ENCODE data around the gene STXBP1.

The STXBP1 gene

DNA sequence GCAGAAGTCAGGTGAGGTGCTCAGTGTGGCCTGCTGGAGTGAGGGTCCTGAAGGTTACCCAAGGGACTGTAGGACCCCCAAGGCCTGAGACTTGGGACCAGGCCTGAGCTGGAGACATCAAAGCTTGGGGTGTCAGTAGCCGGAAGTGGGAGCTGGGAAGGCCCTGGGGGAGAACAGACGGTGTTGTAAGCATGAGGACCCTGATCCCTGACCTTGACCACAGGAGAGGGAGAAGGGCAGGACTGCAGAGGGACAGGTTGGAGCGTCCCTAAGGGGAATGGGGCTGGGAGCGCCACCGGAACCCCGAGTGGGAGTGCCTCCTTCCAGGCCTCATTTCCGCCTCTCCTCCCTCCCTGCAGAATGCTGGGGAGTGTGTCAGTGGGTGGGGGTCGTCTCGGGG lies 104.3 kb downstream of the STXBP1 start:
- no peak for DNase-seq

DNA sequence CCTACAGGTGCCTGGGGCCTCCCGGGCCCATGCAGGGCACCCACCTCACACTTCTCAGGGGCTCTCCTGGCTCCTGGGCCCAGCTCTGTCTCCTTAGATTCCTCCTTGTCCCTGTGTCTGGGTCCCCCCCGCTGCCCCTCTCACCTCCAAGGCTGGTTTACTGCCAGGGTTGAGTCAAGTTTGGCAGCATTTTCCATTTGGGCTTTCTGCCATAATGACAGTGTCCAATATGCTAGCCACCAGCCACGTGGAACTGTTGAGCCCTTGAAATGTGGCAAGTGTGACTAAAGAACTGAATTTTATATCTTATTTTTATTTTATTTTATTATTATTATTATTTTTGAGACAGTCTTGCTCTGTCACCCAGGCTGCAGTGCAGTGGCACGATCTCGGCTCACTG lies 105.7 kb downstream of the STXBP1 start:
- DNase-seq = no peak

DNA sequence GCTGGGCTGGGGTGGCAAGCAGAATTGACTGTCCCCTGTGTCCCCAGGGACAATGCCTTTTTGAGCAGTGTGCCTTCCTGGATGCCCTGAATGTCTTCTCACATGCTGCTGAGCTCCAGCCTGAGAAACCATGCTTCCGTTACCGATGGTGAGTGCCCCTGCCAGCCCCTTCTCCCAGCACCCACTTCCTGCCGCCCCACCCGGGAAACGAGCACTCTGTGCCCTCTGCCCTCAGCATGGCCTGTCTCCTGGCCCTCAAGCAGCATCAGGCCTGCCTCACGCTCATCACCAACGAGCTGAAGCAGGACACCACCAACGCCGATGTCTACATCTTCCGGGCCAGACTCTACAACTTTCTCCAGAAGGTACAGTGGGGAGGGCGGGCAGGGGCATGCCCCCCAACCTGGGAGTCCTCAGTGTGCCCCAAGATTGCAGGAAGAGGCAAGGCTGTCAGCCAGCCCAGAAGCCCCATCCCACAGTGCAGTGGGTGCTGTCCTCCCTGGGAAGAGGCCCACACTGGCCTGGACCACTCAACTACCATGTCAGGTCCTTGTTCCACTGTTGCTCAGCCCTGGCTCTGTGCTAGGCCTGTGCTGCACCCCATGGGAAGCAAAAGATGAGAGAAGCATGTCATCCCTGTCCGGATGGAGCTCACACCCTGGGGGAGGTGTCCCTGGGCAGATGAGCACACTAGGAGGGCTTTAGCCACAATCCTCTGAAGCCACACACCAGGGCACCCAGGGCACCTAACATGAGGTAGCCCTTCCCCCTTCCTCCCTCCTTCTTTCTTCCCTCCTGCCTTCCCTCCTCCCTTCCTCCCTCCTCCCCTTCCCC lies 108.2 kb downstream of the STXBP1 start:
- no peak for DNase-seq

DNA sequence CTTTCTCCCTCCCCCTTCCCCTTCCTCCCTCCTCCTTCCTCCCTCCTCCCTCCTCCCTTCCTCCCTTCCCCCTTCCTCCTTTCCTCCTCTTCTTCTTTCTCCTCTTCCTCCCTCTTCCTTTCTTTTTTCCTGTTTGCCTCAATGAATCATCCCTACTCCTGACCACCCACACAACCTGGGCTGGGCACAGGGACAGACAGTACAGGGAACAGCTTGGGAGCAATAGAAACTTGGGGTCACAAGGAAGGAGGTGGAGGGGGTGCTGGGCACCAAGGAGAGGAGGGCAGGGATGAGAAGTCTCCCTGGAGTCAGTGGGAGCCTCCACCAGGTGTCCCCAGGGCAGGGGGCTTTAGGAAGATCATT lies 108.8 kb downstream of the STXBP1 start:
- DNase-seq = no peak

DNA sequence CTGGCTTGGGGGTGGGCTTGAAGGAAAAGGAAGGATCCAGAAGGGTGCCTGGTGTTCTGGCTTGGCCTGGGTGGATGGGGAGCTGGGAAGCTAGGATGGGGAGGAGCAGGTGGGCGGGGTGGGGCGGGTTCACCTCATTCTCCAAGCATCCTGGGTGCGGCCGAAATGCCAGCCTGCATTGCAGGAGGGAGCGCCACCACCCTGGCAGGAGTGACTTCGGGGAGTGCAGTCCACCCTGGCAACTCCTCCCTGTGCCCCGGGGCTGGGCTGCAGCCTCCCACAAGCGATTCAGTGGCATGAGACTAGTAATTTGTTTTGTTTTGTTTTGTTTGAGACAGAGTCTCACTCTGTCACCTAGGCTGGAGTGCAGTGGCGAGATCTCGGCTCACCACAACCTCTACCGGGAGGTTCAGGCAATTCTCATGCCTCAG lies 109.3 kb downstream of the STXBP1 start:
- DNase-seq = no peak

DNA sequence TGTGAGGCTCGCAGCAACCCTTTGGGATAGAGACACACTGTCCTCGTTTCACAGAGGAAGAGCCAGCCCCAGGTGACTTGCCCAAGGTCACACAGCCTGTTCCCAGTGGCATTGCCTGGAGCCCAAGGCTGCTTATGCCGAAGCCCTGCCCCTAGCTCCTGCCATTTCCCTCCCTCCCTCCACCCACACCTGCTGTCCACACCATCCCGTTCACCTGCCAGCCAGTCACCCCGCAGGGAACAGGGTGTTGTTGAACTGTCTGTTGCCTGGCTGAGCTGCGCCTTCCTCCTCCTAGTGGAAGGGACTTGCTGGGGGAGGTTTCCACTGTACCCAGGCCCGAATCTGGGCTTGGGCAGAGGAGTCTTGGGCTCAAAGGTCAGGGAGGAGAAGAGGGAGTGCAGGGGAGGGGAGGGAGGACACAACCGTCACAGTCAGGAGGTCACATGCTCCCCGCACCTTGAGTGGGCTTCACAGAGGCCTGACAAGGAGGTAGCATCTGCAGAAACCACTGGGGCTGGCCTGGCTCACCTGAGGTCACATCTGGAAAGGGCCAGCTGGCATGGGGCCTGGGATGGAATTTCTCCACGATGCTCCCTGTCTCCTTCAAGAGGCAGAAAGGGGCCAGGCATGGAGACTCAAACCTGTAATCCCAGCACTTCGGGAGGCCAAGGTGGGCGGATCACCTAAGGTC lies 110.1 kb downstream of the STXBP1 start:
- DNase-seq = no peak

DNA sequence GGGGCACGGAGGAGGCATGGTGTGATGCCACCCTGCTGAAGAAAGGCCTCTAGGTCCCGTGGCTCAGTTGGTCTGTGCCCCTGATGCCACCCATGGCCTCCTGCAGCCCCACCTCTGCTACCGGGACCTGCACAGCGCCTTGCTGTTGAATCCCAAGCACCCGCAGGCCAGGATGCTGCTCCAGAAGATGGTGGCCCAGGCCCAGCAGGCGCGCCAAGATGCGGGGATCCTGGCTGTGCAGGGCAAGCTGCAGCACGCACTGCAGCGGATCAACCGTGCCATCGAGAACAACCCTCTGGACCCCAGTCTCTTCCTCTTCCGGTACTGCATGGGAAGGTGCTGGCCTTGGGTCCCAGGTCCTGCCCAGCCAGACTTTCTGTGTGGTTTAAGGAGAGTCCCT lies 110.9 kb downstream of the STXBP1 start:
- DNase-seq = no peak

DNA sequence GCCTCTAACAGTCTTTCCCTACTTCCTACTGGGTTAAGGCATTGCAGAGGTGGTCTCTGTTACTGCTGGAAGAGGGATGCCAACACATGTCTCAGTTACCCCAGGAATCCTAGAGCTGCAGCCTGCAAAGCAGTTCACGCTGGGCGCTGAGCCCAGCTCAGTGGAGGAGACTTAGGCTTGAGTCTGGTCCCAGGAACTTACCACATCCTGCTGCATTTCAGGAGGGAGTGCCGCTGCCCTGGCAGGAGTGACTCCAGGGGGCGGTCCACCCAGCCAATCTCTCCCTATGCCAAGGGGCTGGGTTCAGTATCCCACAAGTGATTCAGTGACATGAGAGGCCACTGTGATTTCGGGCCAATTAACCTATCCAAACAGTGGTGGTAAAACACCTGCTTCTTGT lies 111.4 kb downstream of the STXBP1 start:
- DNase-seq = no peak

DNA sequence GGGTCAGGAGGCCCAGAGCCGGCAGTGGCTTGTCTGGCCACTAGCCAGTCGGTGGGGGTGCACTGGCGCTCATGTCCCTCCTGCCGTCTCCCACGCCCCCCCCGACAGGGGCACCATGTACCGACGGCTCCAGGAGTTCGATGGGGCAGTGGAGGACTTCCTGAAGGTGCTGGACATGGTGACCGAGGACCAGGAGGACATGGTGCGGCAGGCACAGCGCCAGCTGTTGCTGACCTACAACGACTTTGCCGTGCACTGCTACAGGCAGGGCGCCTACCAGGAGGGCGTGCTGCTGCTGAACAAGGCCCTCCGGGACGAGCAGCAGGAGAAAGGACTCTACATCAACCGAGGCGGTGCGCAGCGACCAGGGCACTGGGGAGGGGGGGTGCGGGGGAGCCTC lies 111.9 kb downstream of the STXBP1 start:
- DNase-seq = no peak

DNA sequence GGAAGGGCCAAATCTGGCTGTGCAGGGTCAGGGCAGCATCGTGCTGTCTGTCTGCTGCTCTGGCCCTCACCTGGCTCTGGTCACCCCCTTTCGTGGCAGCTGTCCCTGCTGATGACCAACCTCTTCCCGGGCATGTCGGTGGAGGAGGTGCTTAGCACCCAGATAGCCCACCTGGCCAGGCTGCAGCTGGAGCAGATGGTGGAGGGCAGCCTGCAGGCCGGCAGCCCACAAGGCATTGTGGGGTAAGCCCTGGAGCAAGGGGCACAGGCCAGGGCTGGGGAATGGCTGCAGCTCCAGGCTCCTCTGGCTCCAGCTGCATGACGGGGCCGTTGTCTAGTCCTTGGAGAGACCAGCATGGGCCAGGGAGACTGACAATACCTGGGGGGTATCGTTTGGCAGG lies 114.8 kb downstream of the STXBP1 start:
- DNase-seq = no peak

DNA sequence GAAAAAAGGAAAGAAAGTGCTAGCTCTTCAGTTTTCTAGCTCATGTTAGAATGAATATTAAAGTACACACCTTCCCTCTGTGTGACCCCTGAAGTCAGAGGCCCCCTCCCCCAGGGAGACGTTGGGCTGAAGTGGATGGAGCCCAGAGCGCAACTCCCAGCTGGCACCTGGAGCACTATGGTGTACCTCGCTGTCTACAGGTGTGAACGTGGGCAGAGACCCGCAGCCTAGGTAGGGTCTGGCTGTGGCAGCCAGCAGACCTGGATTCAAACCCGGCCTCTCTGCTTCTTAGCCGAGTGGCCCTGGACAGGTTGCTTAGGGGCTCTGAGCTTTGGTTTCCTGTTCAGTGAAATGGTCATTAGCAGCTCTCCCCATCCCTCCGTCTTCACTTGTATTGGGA lies 116.7 kb downstream of the STXBP1 start:
- DNase-seq = no peak

DNA sequence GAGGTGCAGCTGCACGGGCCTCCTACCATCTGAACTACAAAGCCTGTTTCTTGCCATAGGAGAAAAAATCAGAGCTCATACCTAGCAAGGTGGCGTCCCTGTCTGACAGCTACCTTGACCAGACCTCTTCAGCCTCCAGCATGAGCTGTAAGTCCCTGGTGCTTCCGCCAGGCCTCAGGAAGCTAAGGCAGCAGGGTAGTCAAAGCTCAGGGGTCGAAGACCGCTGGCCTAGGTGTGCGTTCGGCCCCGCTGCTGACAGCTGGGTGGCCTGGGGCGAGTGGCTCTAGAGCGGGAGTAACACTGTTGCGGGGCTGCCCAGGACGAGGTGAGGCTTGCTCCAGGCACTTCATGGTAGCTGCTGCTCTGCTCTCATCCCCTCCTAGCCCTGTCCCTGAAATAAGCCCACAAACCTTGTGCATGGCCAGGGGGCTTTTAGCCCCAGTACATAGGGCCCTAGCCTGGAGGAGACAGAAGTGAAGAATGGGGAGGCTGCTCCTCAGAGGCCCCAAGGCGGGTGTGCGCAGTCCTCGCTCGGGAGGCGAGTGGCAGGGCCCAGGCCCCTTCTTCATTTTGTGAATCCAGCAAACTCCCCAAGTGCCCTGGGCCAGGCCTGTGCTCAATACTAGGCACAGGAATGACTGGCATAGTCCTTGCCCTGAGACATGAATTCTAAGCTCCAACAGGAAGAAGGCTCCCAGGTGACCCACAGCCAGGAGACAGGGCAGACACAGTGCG lies 117.6 kb downstream of the STXBP1 start:
- DNase-seq = no peak

DNA sequence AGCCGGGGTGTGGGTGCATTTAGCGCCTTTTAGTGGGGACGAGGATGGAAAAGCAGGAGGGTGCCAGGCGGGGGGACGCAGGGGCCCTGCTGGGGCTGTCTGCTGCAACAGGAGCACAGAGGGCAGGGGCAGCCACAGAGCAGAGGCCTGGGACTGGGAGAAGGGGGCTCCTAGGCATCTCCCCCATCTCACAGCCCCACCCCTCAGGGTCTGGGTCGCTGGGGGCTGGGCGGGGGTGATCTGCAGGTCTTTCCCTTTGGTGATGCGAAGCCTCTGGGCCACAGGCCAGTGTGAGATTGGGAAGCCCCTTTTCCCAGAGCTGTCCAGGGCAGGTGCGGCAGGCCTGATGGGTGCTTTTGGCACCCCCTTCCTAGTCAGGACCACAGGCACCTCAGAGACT lies 118.2 kb downstream of the STXBP1 start:
- DNase-seq = no peak

DNA sequence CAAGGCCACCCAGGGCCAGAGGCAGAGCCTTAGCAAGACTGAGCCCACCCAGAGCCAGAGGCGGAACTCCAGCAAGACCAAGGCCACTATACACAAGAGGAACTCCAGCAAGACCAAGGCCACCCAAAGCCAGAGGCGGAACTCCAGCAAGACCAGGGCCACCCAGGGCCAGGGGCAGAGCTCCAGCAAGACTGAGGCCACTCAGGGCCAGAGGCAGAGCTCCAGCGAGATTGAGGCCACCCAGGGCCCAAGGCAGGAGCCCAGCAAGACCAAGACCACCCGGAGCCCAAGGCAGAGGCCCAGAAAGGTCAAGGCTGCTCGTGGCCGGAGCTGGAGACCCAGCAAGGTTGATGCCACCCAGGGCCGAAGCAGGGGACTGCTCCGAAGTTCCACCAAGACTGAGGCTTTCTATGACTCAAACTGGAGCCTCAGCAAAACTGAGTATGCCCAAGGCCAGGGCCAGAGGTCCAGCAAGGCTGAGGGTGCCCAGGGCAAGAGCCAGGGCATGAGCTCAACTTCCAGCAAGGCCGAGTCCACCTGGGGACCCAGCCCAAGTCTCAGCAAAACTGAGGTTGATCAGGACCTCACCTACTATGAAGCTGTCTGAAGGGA lies 118.8 kb downstream of the STXBP1 start:
- no peak for DNase-seq

DNA sequence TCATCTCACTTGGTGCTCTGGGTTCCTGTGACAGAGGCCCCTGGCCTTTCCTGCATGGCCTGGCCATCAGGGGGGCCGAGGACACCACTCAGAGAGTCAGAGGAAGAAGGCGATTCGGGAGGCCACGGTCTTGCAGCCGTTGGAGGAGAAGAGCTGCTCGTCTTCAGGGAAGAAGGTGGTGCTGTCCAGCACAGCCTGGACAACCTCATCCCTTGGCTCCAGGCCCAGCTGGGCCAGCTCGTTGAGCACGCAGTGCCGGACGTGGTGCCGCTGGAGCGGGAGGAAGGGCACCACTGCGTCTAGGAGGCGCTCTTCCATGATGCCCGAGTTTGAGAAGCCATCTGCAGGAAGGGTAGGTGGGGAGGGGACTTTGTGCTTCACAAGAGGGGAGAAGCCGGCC lies 119.9 kb downstream of the STXBP1 start:
- no peak for DNase-seq

DNA sequence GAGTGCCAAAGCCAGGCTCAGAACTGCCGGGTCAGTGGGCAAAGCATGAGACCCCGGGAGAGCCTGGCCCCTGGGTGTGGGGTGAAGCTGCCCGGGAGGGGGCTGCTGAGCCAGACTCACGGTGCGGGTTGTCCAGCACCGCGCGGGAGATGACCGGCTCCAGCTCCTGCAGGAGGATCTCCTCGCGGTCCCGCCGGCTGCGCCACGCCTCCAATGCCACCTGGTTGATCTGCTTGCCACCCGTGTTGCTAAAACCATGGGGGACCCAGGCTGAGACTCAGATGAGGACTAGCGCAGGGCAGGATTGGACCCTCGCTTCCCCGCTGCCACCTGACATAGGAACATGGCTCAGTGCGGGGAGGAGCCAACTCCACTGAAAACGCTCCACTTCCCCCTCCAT lies 120.4 kb downstream of the STXBP1 start:
- no peak for DNase-seq

DNA sequence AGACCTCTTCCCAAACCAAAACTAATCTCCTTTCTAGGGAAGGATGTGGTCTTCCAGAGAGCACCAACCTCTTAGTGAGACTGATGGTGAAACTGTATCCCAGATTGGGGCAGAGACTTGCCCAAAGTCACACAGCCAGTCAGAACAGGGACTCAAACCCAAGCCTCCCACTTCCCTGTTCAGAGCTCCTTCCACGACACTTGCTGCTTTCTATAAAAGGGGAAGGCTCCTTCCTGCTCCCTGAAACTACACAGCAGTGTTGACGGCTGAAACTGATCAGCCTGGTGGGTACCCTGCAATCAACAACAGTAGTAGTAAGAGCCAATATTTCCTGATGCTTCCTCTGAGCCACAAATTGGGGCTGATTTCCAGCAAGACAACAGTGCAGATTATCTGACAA lies 121.5 kb downstream of the STXBP1 start:
- no peak for DNase-seq

DNA sequence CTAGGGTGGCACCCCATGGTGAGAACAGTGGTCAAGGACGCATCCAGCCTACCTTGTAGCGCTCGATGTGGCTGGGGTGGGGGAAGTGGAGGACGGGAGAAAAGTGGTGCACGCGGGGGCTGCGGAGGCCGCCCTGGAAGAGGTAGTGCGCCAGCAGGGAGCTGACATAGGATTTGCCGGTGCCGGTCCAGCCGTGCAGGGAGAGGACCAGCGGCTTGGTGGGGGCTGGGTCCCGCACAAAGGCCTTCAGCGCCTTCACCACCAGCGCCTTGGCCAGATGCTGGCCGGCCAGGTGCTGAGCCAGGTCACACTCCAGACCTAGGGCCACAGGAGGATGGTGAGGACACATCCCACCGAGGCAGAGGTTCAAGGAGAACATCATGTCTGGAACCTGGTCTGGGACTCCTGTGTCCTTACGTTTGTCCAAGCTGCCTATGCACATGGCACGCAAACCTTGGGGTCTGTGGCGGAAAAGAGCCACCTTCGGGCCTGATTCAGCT lies 122.2 kb downstream of the STXBP1 start:
- no peak for DNase-seq

DNA sequence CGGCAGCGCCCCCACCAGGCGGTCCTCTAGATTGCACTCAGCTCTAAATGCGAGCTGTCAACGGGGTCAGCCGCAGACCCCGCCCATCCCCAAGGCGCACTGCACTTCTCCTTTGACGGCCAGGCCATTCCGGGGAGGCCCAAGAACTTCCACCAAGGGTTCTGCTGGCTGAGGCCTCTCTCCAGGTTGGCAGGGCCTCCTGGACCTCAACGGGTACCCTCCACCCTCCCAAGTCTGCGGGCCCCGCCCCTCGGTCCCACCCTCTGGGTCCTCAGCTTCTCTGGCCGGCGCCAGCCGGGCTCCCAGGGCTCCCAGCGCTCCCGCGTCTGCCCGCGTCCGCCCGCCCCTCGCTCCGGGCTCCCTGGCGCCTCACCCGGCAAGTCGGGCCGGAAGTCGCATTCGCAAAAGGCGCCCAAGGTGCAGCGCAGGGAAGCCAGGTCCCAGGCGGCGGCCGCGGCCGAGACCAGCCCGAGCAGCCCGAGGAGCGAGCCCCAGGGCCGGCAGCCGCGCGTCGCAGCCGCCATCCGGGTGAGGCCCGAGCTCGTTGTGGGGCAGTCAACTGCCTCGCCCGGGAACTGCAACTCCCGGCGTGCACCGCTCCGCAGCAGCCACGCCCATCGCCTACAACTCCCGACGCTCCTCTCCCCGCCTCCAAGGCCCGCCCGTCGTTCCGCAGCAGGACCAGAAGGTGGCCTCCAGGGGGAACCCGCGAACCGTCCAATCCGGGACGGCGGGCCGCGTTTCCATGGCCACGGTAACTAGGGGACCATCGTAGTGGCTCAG lies 122.9 kb downstream of the STXBP1 start, which contains the start of gene TOR2A:
Gene TOR2A, minus strand, starts transcription at position 548 of the 783 bp plus-strand sequence. Its CDS starts 24 bp downstream, at position 524.
- peak; percentile 98 for DNase-seq

DNA sequence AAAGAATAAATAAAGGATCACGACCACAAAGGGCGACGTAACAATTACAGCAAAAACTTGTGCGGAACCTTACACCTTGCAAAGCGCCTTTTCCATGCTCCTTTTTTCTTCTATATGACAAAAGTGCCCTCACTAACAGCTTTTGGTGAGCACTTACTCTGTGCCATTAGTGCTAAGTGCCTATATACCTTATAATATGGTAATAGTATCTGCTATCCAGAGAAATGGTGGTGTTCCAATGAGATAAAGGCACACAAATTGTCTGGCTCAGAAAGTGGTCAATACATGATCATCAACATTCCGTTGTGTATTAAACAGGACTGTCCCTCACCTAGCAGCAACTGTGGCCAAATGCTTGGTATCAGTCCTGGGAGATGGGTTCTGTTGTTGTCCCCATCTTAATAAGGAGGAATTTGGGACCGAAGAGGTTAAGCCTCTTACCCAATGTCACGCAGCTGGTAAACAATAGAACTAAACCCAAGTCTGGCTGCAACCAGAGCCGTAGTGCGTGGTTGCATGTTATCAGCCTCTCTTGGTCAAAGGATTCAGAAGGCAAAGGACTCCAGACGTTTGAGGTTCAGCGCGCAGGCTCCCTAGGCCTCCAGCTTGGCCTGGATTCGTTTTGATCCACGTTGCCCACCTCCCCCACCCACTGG lies 123.6 kb downstream of the STXBP1 start:
- no peak for DNase-seq

DNA sequence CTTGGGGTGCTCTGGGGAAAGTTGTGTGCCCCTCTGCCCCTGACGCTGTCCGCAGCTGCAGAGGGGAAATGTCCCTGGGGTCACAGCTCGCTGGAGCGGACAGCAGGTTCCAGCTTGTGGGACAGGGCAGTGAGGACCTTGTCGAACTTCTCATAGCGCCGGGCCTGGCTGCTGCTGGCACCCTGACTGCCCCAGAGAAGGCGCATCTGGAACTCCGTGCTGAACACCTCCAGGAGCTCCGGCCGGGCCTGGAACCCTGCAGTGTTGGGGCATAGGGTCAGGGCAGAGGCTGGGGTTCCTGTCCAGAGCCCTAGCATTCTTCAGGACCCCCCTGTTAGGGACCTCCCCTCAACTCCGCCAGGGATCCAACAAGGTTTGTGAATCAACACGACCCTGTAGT lies 126.6 kb downstream of the STXBP1 start:
- DNase-seq = no peak
